ENCODE data around the gene ABHD1.
"Not testable (repeated sequence)": the region's sequence is repeated elsewhere in the genome, so short reads cannot be mapped to it uniquely, and the experiment has no call there.

Gene ABHD1

DNA sequence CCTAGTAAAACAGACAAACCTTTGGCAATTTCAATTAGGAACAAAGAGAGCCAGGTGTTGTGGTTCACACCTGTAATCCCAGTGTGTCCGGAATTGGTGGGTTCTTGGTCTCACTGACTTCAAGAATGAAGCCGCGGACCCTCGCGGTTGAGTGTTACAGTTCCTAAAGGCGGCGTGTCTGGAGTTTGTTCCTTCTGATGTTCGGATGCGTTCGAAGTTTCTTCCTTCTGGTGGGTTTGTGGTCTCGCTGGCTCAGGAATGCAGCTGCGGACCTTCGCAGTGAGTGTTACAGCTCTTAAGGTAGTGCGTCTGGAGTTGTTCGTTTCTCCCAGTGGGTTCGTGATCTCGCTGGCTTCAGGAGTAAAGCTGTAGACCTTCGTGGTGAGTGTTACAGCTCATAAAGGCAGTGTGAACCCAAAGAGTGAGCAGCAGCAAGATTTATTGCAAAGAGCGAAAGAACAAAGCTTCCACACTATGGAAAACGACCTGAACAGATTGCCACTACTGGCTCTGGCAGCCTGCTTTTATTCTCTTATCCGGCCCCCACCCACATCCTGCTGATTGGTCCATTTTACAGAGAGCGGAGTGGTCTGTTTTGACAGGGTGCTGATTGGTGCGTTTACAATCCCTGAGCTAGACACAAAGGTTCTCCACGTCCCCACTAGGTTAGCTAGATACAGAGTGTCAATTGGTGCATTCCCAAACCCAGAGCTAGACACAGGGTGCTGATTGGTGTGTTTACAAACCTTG is 12.8 kb upstream of the ABHD1 start:
- not testable (repeated sequence) for DNase-seq (ENCODE audit: low read depth)

DNA sequence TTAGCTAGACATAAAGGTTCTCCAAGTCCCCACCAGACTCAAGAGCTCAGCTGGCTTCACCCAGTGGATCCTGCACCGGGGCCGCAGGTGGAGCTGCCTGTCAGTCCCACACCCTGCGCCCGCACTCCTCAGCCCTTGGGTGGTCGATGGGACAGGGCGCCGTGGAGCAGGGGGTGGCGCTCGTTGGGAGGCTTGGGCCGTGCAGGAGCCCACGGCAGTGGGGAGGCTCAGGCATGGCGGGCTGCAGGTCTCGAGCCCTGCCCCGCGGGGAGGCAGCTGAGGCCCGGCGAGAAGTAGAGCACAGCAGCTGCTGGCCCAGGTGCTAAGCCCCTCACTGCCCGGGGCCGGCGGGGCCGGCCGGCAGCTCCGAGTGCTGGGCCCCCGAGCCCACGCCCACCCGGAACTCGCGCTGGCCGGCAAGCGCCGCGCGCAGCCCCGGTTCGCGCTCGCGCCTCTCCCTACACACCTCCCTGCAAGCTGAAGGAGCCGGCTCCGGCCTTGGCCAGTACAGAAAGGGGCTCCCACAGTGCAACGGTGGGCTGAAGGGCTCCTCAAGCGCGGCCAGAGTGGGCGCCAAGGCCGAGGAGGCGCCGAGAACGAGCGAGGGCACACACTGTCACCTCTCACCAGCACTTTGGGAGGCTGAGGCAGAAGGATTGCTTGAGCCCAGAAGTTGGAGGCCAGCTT is 12.1 kb upstream of the ABHD1 start:
- DNase-seq (ENCODE audit: low read depth): not testable (repeated sequence)

DNA sequence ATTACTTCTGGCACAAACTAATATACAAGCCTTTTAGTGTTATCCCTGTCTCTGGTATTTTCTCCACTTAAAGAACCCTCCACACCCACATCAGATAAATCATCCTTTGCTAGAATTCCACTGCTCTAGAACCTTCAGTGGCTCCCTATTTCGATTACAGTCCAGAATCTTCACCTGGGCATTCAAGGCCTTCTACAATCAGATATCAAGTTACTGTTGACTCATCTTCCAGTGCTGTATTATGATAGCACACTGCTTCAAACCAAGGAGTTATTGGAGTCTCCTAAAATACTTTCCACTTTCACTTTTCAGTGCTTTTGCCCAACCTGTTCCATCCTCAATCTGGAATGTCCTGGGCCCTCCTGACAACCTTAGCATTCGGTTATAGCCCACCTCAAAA is 8.1 kb upstream of the ABHD1 start:
- peak; percentile 17 for DNase-seq (ENCODE audit: low read depth)

- DNase-seq (ENCODE audit: low read depth): no peak
Measured at GRCh38 chr2:27117995-27118524, 5.6 kb upstream of the ABHD1 start.

- no peak for DNase-seq (ENCODE audit: low read depth)
Measured at GRCh38 chr2:27118525-27119329, 4.9 kb upstream of the ABHD1 start, which contains the start of gene CGREF1. TSS of gene CGREF1 (minus strand) at chr2:27119128. CDS start at chr2:27104366, 14,762 bp downstream.

GRCh38 chr2:27119330-27119670 is 4.3 kb upstream of the ABHD1 start:
- DNase-seq (ENCODE audit: low read depth): not testable (repeated sequence)

GRCh38 chr2:27121906-27122305 is 1.7 kb upstream of the ABHD1 start:
- no peak for DNase-seq (ENCODE audit: low read depth)

GRCh38 chr2:27122791-27123190 is 824 bp upstream of the ABHD1 start:
- no peak for DNase-seq (ENCODE audit: low read depth)

GRCh38 chr2:27125104-27125503 is 1.5 kb downstream of the ABHD1 start:
- DNase-seq (ENCODE audit: low read depth): no peak

DNA sequence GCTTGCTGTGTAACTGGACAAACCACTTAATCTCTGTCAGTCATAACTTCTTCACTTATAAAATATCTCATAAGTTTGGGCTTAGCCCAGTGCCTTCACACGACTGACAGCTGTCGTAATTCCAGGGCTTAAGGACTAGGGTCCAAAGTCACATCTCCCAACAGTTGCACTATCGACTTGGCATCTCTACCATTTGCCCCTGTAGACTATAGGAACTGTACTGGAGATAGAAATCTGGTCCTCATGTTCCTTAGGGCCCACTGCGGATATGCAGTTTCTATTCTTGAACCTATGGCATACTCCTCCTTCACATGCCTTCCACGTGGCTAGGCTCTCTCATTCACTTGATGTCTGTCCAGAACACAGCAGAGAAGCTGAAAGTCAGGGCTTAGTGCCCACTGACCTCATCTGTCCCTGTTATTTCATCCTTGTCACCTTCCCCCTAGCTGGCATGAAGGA is 2.7 kb downstream of the ABHD1 start:
- DNase-seq (ENCODE audit: low read depth): no peak

GRCh38 chr2:27127883-27128667 is 4.5 kb downstream of the ABHD1 start:
- DNase-seq (ENCODE audit: low read depth): no peak

DNA sequence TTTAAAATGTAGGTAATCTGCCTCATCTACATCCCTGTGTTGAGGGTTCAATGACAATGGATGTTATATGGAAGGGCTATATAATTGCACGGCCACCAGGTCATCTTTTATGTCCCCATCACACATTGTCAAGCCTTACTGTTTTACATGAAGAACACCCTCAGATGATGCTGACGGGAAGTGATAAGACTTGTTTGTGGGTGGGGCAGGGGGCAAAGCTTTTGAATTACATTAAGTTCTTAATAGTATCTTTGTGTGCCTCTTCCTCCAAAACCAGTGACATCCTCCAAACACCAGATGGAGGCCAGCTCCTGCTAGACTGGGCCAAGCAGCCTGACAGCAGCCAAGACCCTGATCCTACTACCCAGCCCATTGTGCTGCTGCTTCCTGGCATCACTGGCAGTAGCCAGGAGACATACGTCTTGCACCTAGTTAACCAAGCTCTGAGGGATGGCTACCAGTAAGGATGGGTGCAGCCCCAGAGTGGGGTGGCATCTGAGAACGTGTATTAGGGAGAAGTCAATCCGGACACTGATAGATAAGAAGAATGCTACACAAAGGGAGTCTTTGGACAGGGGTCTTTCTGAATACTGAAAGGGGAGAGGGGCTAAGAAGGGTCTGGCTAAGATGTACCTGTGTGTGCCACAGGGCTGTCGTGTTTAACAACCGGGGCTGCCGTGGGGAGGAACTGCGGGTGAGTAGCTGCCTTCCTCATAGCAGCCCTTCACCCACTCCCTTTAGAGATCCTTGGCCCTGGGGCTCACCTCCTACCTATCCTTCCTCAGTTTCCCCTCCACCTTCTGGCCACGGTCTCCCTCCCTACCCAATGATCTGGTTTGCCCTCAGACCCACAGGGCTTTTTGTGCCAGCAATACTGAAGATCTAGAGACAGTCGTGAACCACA is 5.3 kb downstream of the ABHD1 start:
- DNase-seq (ENCODE audit: low read depth): no peak

- no peak for DNase-seq (ENCODE audit: low read depth)
Measured at GRCh38 chr2:27130396-27130795, 6.8 kb downstream of the ABHD1 start.

GRCh38 chr2:27131429-27131828 is 7.8 kb downstream of the ABHD1 start:
- no peak for DNase-seq (ENCODE audit: low read depth)

GRCh38 chr2:27133195-27133875 is 9.7 kb downstream of the ABHD1 start:
- DNase-seq (ENCODE audit: low read depth): no peak

GRCh38 chr2:27133905-27134780 is 10.5 kb downstream of the ABHD1 start, which contains the start of gene PREB:
TSS of gene PREB (minus strand) at chr2:27134636. CDS start at chr2:27134421, 215 bp downstream.
- peak; percentile 91 for DNase-seq (ENCODE audit: low read depth)

DNA sequence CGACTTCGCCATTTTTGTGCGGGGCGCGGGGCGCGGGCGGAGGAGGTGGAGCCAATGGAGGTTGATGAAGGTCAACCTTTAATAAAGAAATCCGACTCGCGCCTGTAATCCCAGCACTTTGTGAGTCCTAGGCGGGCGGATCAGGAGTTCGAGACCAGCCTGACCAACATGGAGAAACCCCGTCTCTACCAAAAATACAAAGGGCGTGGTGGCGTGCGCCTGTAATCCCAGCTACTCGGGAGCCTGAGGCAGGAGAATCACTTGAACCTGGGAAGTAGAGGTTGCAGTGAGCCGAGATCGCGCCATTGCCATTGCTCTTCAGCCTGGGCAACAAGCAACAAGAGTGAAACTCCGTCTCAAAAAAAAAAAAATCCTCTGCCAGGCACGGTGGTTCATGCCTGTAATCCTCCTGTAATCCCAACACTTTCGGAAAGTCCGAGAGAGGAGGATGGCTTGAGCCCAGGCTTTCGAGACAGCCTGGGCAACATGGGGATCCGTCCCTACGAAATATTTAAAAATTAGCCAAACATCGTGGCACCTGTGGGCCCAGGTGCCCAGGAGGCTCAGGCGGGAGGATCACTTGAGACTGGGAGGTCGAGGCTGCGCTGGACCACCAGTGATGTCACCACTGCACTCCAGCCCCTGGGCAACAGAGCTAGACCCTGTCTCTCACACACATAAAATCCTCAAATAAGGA is 11.3 kb downstream of the ABHD1 start:
- DNase-seq (ENCODE audit: low read depth): no peak

DNA sequence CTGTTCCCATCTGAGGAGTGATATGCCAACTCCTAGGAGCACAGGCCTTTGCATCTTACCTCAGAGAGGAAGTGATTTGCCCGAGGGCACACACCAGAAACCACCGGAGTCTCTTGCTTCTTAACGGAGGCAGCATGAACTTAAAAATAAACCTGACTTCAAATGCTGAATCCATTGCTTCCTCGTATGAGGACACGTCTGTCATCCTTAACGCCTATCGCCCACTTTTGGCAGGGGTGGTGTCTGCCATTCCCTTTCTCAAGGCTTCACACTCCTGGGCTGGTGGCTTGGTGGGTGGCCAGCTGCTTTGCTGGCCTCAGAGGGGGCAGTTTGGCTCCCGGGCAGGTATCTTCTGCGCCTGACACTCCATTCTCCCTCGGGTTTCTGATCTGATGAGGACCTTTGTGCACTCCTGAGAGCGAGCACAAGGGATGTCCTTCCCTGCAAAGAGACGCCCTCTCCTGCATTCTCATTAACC is 11.9 kb downstream of the ABHD1 start:
- DNase-seq (ENCODE audit: low read depth): no peak
